ENCODE results near the gene APMAP.

The APMAP gene

GRCh38 chr20:24971376-24972101 is 21.0 kb downstream of the APMAP start:
- Histone ChIP-seq H3K36me3 (replicated peaks; ENCODE audit: insufficient read depth, low read length) (peaks cover 14% of the 10 kb centered on the region), H3K9me2 (replicated peaks; ENCODE audit: insufficient read depth, low read length) (no peaks in the 10 kb centered on the region), H3K4me1 (ENCODE audit: low read length) (no peaks in the 10 kb centered on the region), H3K4me3 (ENCODE audit: low read length) (no peak overlapping the region), H2AFZ (ENCODE audit: low read length) (no peak overlapping the region), H3K4me2 (ENCODE audit: low read depth, low read length) (no peak overlapping the region), H4K20me1 (ENCODE audit: insufficient read depth, low read length) (no peaks in the 10 kb centered on the region), H3F3A (ENCODE audit: insufficient read depth, low read length) (no peaks in the 10 kb centered on the region), H3K79me2 (ENCODE audit: low read length) (peaks cover 17% of the 10 kb centered on the region), H3K27me3 (replicated peaks; ENCODE audit: insufficient read depth, low read length) (no peaks in the 10 kb centered on the region), H3K9ac (ENCODE audit: low read length) (no peak overlapping the region), H3K27ac (ENCODE audit: low read length) (no peak overlapping the region), H3K9me3 (replicated peaks; ENCODE audit: insufficient read depth, low read length) (no peaks in the 10 kb centered on the region)
- TF ChIP-seq EZH2 (optimal IDR thresholded peaks at IDR 0.05; ENCODE audit: low read depth, low read length), result no peak
- TF ChIP-seq, protein P1, sequence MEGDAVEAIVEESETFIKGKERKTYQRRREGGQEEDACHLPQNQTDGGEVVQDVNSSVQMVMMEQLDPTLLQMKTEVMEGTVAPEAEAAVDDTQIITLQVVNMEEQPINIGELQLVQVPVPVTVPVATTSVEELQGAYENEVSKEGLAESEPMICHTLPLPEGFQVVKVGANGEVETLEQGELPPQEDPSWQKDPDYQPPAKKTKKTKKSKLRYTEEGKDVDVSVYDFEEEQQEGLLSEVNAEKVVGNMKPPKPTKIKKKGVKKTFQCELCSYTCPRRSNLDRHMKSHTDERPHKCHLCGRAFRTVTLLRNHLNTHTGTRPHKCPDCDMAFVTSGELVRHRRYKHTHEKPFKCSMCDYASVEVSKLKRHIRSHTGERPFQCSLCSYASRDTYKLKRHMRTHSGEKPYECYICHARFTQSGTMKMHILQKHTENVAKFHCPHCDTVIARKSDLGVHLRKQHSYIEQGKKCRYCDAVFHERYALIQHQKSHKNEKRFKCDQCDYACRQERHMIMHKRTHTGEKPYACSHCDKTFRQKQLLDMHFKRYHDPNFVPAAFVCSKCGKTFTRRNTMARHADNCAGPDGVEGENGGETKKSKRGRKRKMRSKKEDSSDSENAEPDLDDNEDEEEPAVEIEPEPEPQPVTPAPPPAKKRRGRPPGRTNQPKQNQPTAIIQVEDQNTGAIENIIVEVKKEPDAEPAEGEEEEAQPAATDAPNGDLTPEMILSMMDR (IDR thresholded peaks at IDR 0.05; ENCODE audit: low read length), result no peak
- TF ChIP-seq EZH2phosphoT487 (IDR thresholded peaks at IDR 0.05; ENCODE audit: low read length), result no peak
- DNase-seq, result no peak

GRCh38 chr20:24970754-24971153 is 21.8 kb downstream of the APMAP start:
- TF ChIP-seq EZH2phosphoT487 (IDR thresholded peaks at IDR 0.05; ENCODE audit: low read length) (no peak), EZH2 (optimal IDR thresholded peaks at IDR 0.05; ENCODE audit: low read depth, low read length) (no peak)
- TF ChIP-seq, protein P1 (IDR thresholded peaks at IDR 0.05; ENCODE audit: low read length), result no peak
- H3K9ac ChIP-seq (ENCODE audit: low read length), result no peak overlapping the region
- H3K79me2 ChIP-seq (ENCODE audit: low read length), result peaks cover 10% of the 10 kb centered on the region; the same call in 1 of the 2 replicates
- H3K36me3 ChIP-seq (replicated peaks; ENCODE audit: insufficient read depth, low read length), result peaks cover 14% of the 10 kb centered on the region
- H3K9me3 ChIP-seq (replicated peaks; ENCODE audit: insufficient read depth, low read length), result no peaks in the 10 kb centered on the region
- no peak for DNase-seq
- no peak overlapping the region for H3K4me2 ChIP-seq (ENCODE audit: low read depth, low read length)
- H3F3A ChIP-seq (ENCODE audit: insufficient read depth, low read length), result no peaks in the 10 kb centered on the region
- no peaks in the 10 kb centered on the region for H3K9me2 ChIP-seq (replicated peaks; ENCODE audit: insufficient read depth, low read length)
- H3K27me3 ChIP-seq (replicated peaks; ENCODE audit: insufficient read depth, low read length), result no peaks in the 10 kb centered on the region
- H3K4me3 ChIP-seq (ENCODE audit: low read length), result no peak overlapping the region
- no peak overlapping the region for H2AFZ ChIP-seq (ENCODE audit: low read length)
- H3K4me1 ChIP-seq (ENCODE audit: low read length), result no peaks in the 10 kb centered on the region
- no peaks in the 10 kb centered on the region for H4K20me1 ChIP-seq (ENCODE audit: insufficient read depth, low read length)
- no peak overlapping the region for H3K27ac ChIP-seq (ENCODE audit: low read length)

GRCh38 chr20:24970030-24970553 is 22.5 kb downstream of the APMAP start:
- no peaks in the 10 kb centered on the region for H3K4me1 ChIP-seq (ENCODE audit: low read length)
- H2AFZ ChIP-seq (ENCODE audit: low read length), result no peak overlapping the region
- no peaks in the 10 kb centered on the region for H3F3A ChIP-seq (ENCODE audit: insufficient read depth, low read length)
- H3K36me3 ChIP-seq (replicated peaks; ENCODE audit: insufficient read depth, low read length), result peaks cover 14% of the 10 kb centered on the region
- DNase-seq, result no peak
- no peaks in the 10 kb centered on the region for H3K9me2 ChIP-seq (replicated peaks; ENCODE audit: insufficient read depth, low read length)
- no peak overlapping the region for H3K4me2 ChIP-seq (ENCODE audit: low read depth, low read length)
- no peak overlapping the region for H3K4me3 ChIP-seq (ENCODE audit: low read length)
- H3K27me3 ChIP-seq (replicated peaks; ENCODE audit: insufficient read depth, low read length), result no peaks in the 10 kb centered on the region
- no peak overlapping the region for H3K9ac ChIP-seq (ENCODE audit: low read length)
- H4K20me1 ChIP-seq (ENCODE audit: insufficient read depth, low read length), result no peaks in the 10 kb centered on the region
- 0 out of 2 replicates have a peak, but pooled peaks cover 6% of the 10 kb centered on the region for H3K79me2 ChIP-seq (ENCODE audit: low read length)
- no peak overlapping the region for H3K27ac ChIP-seq (ENCODE audit: low read length)
- no peaks in the 10 kb centered on the region for H3K9me3 ChIP-seq (replicated peaks; ENCODE audit: insufficient read depth, low read length)
- TF ChIP-seq EZH2 (optimal IDR thresholded peaks at IDR 0.05; ENCODE audit: low read depth, low read length) (no peak), EZH2phosphoT487 (IDR thresholded peaks at IDR 0.05; ENCODE audit: low read length) (no peak)
- TF ChIP-seq, protein P1 (IDR thresholded peaks at IDR 0.05; ENCODE audit: low read length), result no peak
